Mucosa of descending colon (tissue), 3 donors: Measurements from ENCODE around the gene RSBN1L. TPM values are rescaled to one million over a fixed set of nuclear protein-coding genes. Genes with fewer than 3 reads are reported as not detected.

Experiments
- ATAC-seq: fragments of 200-7000 bp; cut with Tn5 transposase; one replicate; pipeline ENCODE4 v1.9.1; 2020; ENCODE audit warnings: mild to moderate bottlenecking, moderate library complexity
- DNase-seq, 3 donors: peaks; one replicate each; pipeline ENCODE4 v3.0.0-alpha.2; 2020
- H3K36me3 ChIP-seq: fragments of 200-600 bp; one replicate; pipeline ENCODE4 v1.8.0; 2021; ENCODE audit warnings: low read depth, mild to moderate bottlenecking
- H3K4me1 ChIP-seq: fragments of 200-600 bp; one replicate; pipeline ENCODE4 v1.8.0; 2021; ENCODE audit warnings: low read depth, mild to moderate bottlenecking
- H3K4me3 ChIP-seq: fragments of 200-600 bp; one replicate; pipeline ENCODE4 v1.8.0; 2021; ENCODE audit warnings: mild to moderate bottlenecking
- H3K9me3 ChIP-seq: fragments of 200-600 bp; one replicate; pipeline ENCODE4 v1.8.0; 2021; ENCODE audit warnings: mild to moderate bottlenecking
- CTCF ChIP-seq: fragments of 200-600 bp; IDR thresholded peaks from one replicate; pipeline ENCODE4 v1.8.0; 2022; ENCODE audit warnings: antibody characterized with exemption, mild to moderate bottlenecking
- intact Hi-C, 2 donors: fragments of 100-400 bp; cut with DNase I in 1 of 2; cut with micrococcal nuclease in 1 of 2; formaldehyde crosslinking; loops; one replicate each; pipeline versions ENCODE4 v1.11.0 to v1.11.1; 2022; cut with DNase I, micrococcal nuclease
- total RNA-seq, 3 donors: library from RNA; stranded (reverse); fragmentation: NEBNext Ultra II Directional in 2 of 3; extraction: Animal tissue kit (Norgen Biotek cat#: 25700) in 2 of 3; gene quantifications; one replicate each; pipeline versions ENCODE4 v1.2.1 to v1.2.4, GENCODE V29; 2021 to 2023
- donor health status: DM: no; HTN: no; CAD: no; lungs with moderate emphysema.
- donor health status: DM: no; HTN: no; CAD: no.
- donor health status: DM: no; HTN: yes; CAD: no.

The RSBN1L gene
- total RNA-seq, 3 donors from 2014 or later: 19.1 to 31.5 (median 19.6) TPM

- no peak for ATAC-seq
- H3K4me3 ChIP-seq: no peak overlapping the region
- TF ChIP-seq CTCF: no peak
- no peaks in the 10 kb centered on the region for H3K36me3 ChIP-seq
- no peak for DNase-seq
- peaks cover 17% of the 10 kb centered on the region for H3K4me1 ChIP-seq
- no peaks in the 10 kb centered on the region for H3K9me3 ChIP-seq
- intact Hi-C loops: no loop called here
These were observed 92.2 kb downstream of the RSBN1L start for GRCh38 chr7:77788327-77788902.

- H3K4me3 ChIP-seq: no peak overlapping the region
- H3K4me1 ChIP-seq: peaks cover 9% of the 10 kb centered on the region
- no peak for TF ChIP-seq CTCF
- intact Hi-C loops: no loop called here
- ATAC-seq (peak; percentile 82), DNase-seq (no peak)
- H3K36me3 ChIP-seq: no peaks in the 10 kb centered on the region
- H3K9me3 ChIP-seq: no peaks in the 10 kb centered on the region
These were observed 95.1 kb downstream of the RSBN1L start for GRCh38 chr7:77791336-77791735.

- intact Hi-C loops: no loop called here
- H3K36me3 ChIP-seq: no peaks in the 10 kb centered on the region
- no peak for TF ChIP-seq CTCF
- H3K4me1 ChIP-seq: peaks cover 15% of the 10 kb centered on the region
- no peak overlapping the region for H3K4me3 ChIP-seq
- no peaks in the 10 kb centered on the region for H3K9me3 ChIP-seq
- ATAC-seq (no peak), DNase-seq (no peak)
These were observed 95.7 kb downstream of the RSBN1L start for GRCh38 chr7:77791956-77792355.

- intact Hi-C loops: no loop called here
- Histone ChIP-seq H3K4me1 (peaks cover 20% of the 10 kb centered on the region), H3K4me3 (no peak overlapping the region), H3K9me3 (no peaks in the 10 kb centered on the region), H3K36me3 (peaks cover 7% of the 10 kb centered on the region)
- TF ChIP-seq CTCF: no peak
- ATAC-seq (no peak), DNase-seq (no peak)
These were observed 97.7 kb downstream of the RSBN1L start for GRCh38 chr7:77794000-77794399.

GRCh38 chr7:77796109-77796508 lies 99.8 kb downstream of the RSBN1L start:
- no peak overlapping the region for H3K4me3 ChIP-seq
- H3K36me3 ChIP-seq: peaks cover 7% of the 10 kb centered on the region
- DNase-seq: no peak
- no peaks in the 10 kb centered on the region for H3K9me3 ChIP-seq
- intact Hi-C loops: no loop called here
- no peak for TF ChIP-seq CTCF
- peaks cover 36% of the 10 kb centered on the region for H3K4me1 ChIP-seq
- ATAC-seq: no peak

GRCh38 chr7:77796960-77797359 lies 100.7 kb downstream of the RSBN1L start:
- TF ChIP-seq CTCF: no peak
- no peak for ATAC-seq
- Histone ChIP-seq H3K36me3 (peaks cover 7% of the 10 kb centered on the region), H3K4me3 (no peak overlapping the region), H3K9me3 (no peaks in the 10 kb centered on the region), H3K4me1 (peaks cover 30% of the 10 kb centered on the region)
- intact Hi-C loops: no loop called here
- DNase-seq: no peak
